Hepatocyte (in vitro differentiated cells): Measurements from ENCODE around the gene NT5C2. TPM values are rescaled to one million over a fixed set of nuclear protein-coding genes. Genes with fewer than 3 reads are reported as not detected.

Experiments
- DNase-seq: peaks from one replicate; pipeline ENCODE4 v3.0.0-alpha.2; 2016; ENCODE audit warnings: low spot score
- H2AFZ ChIP-seq: fragments of 200-600 bp; sonication (generic); 2 replicates; pipeline ENCODE4 v1.6.0; 2016; ENCODE audit warnings: antibody characterized with exemption, mild to moderate bottlenecking
- H3K27ac ChIP-seq: fragments of 200-600 bp; sonication (generic); 2 replicates; pipeline ENCODE4 v1.5.1; 2016; ENCODE audit warnings: mild to moderate bottlenecking
- H3K27me3 ChIP-seq: fragments of 200-600 bp; sonication (generic); 2 replicates; pipeline ENCODE4 v1.6.1; 2016
- H3K36me3 ChIP-seq: fragments of 200-600 bp; sonication (generic); replicated peaks from 2 replicates; pipeline ENCODE4 v1.5.1; 2016; ENCODE audit warnings: low read depth; ENCODE audit not compliant: insufficient read depth
- H3K4me1 ChIP-seq: fragments of 200-600 bp; sonication (generic); 2 replicates; pipeline ENCODE4 v1.5.1; 2016; ENCODE audit warnings: mild to moderate bottlenecking, moderate library complexity; ENCODE audit not compliant: insufficient read depth
- H3K4me2 ChIP-seq: fragments of 200-600 bp; sonication (generic); 2 replicates; pipeline ENCODE4 v1.6.0; 2016
- H3K4me3 ChIP-seq: fragments of 200-600 bp; sonication (generic); 2 replicates; pipeline ENCODE4 v1.5.1; 2016; ENCODE audit warnings: mild to moderate bottlenecking
- H3K79me2 ChIP-seq: fragments of 200-600 bp; sonication (generic); 2 replicates; pipeline ENCODE4 v1.6.0; 2017; ENCODE audit warnings: mild to moderate bottlenecking
- H3K9me2 ChIP-seq: fragments of 200-600 bp; sonication (generic); replicated peaks from 2 replicates; pipeline ENCODE4 v1.6.0; 2017; ENCODE audit warnings: mild to moderate bottlenecking; ENCODE audit not compliant: insufficient read depth
- H3K9me3 ChIP-seq: fragments of 200-600 bp; sonication (generic); 2 replicates; pipeline ENCODE4 v1.5.1; 2016; ENCODE audit warnings: low read depth, mild to moderate bottlenecking
- H4K20me1 ChIP-seq: fragments of 200-600 bp; sonication (generic); 2 replicates; pipeline ENCODE4 v1.6.0; 2016; ENCODE audit warnings: mild to moderate bottlenecking; ENCODE audit not compliant: insufficient read depth, poor library complexity, severe bottlenecking
- CTCF ChIP-seq: fragments of 200-600 bp; sonication (generic); IDR thresholded peaks from 2 replicates; pipeline ENCODE4 v1.5.1; 2016; ENCODE audit warnings: antibody characterized with exemption, mild to moderate bottlenecking; ENCODE audit not compliant: poor library complexity
- EZH2 ChIP-seq: fragments of 200-600 bp; sonication (generic); IDR thresholded peaks from 2 replicates; pipeline ENCODE4 v1.6.1; 2016; ENCODE audit warnings: antibody characterized with exemption, mild to moderate bottlenecking, borderline replicate concordance
- EZH2phosphoT487 ChIP-seq: fragments of 200-600 bp; sonication (generic); IDR thresholded peaks from one replicate; pipeline ENCODE4 v1.6.1; 2018; ENCODE audit warnings: antibody characterized with exemption, mild to moderate bottlenecking, low read depth, moderate library complexity; ENCODE audit not compliant: unreplicated experiment, severe bottlenecking
- WGBS: methylation state at CpG from one replicate; pipeline ENCODE4 v1.1.6; 2016; ENCODE audit warnings: low lambda C conversion rate; ENCODE audit errors: missing lambda C conversion rate; 5-methylcytosine and 5-hydroxymethylcytosine counted together
- polyA plus RNA-seq: library from polyadenylated mRNA; unstranded; fragments of >200 nt; fragmentation: Nextera tagmentation; extraction: Ambion mirVana; gene quantifications from 2 replicates; pipeline ENCODE4 v1.2.1, GENCODE V29; 2016
- total RNA-seq: library from RNA; depleted of rRNA; stranded (reverse); fragments of >200 nt; gene quantifications from 2 replicates; pipeline ENCODE4 v1.2.3, GENCODE V29; 2014

The NT5C2 gene
- total and polyA plus RNA-seq, 2 experiments from 2014 or later, result 50.7 to 52.0 TPM

GRCh38 chr10:103072891-103073290, 120.2 kb downstream of the NT5C2 start:
- Histone ChIP-seq H2AFZ (no peak overlapping the region), H4K20me1 (no peaks in the 10 kb centered on the region), H3K4me2 (no peak overlapping the region), H3K27me3 (no peaks in the 10 kb centered on the region), H3K4me1 (no peaks in the 10 kb centered on the region), H3K27ac (no peak overlapping the region), H3K9me3 (no peaks in the 10 kb centered on the region), H3K36me3 (no peaks in the 10 kb centered on the region), H3K4me3 (no peak overlapping the region), H3K79me2 (no peaks in the 10 kb centered on the region), H3K9me2 (no peaks in the 10 kb centered on the region)
- no peak for DNase-seq
- WGBS, result 96% methylated on average over 8 of the region's 8 CpGs
- no peak for TF ChIP-seq EZH2

DNA sequence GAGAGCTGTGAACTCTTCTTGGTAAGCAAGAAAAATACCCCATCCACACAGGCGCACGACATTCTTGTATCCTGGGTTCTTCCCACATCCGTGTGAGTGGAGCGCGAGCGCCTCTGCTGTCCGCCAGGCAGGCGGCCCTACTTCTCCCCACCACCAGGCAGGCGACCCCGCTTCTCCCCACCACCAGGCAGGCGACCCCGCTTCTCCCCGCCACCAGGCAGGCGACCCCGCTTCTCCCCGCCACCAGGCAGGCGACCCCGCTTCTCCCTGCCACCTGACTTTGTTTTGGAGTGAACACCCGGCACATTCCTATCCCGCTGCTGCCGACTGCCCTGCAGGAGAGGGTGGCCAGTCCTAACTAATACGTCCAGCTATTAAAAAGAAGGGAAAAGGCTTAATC, 120.8 kb downstream of the NT5C2 start:
- H4K20me1 ChIP-seq, result no peaks in the 10 kb centered on the region
- H3K4me2 ChIP-seq, result no peak overlapping the region
- H3K36me3 ChIP-seq, result no peaks in the 10 kb centered on the region
- H2AFZ ChIP-seq, result no peak overlapping the region
- DNase-seq, result no peak
- WGBS, result 92% methylated on average over 21 of the region's 22 CpGs
- H3K4me3 ChIP-seq, result no peak overlapping the region
- H3K27me3 ChIP-seq, result no peaks in the 10 kb centered on the region
- TF ChIP-seq EZH2 (no peak), EZH2phosphoT487 (no peak), CTCF (no peak)
- H3K79me2 ChIP-seq, result no peaks in the 10 kb centered on the region
- H3K27ac ChIP-seq, result no peak overlapping the region
- no peaks in the 10 kb centered on the region for H3K9me2 ChIP-seq
- H3K4me1 ChIP-seq, result no peaks in the 10 kb centered on the region
- no peaks in the 10 kb centered on the region for H3K9me3 ChIP-seq

GRCh38 chr10:103069453-103070331, 123.4 kb downstream of the NT5C2 start:
- H3K9me2 ChIP-seq, result no peaks in the 10 kb centered on the region
- peak; percentile 82 for TF ChIP-seq CTCF
- TF ChIP-seq EZH2phosphoT487, result no peak
- WGBS, result 50% methylated on average over 16 of the region's 16 CpGs
- no peaks in the 10 kb centered on the region for H4K20me1 ChIP-seq
- no peak overlapping the region for H3K27ac ChIP-seq
- no peak overlapping the region for H2AFZ ChIP-seq
- H3K27me3 ChIP-seq, result no peaks in the 10 kb centered on the region
- no peaks in the 10 kb centered on the region for H3K4me1 ChIP-seq
- H3K36me3 ChIP-seq, result no peaks in the 10 kb centered on the region
- DNase-seq, result peak; percentile 85
- no peak overlapping the region for H3K4me2 ChIP-seq
- H3K79me2 ChIP-seq, result no peaks in the 10 kb centered on the region
- H3K9me3 ChIP-seq, result no peaks in the 10 kb centered on the region
- H3K4me3 ChIP-seq, result no peak overlapping the region

DNA sequence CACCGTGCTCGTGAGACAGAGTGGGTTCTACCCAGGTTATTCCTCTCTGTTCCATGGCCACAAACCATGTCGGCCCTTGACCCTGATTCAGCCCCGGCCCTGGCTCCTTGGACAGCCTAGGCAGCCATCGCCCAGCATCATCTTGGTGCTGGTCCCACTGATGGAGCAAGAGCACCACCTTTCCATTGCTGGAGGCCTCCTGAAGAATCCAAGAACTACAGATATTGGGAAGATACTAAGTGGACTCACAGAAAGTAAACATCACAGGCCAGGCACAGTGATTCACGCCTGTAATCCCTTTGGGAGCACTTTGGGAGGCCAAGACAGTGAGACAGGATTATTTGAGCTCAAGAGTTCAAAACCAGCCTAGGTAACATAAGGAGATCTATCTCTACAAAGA, 125.1 kb downstream of the NT5C2 start:
- no peak overlapping the region for H2AFZ ChIP-seq
- H3K36me3 ChIP-seq, result no peaks in the 10 kb centered on the region
- H3K4me3 ChIP-seq, result no peak overlapping the region
- TF ChIP-seq EZH2, result no peak
- H3K4me2 ChIP-seq, result no peak overlapping the region
- no peaks in the 10 kb centered on the region for H3K79me2 ChIP-seq
- no peaks in the 10 kb centered on the region for H4K20me1 ChIP-seq
- no peak for DNase-seq
- no peaks in the 10 kb centered on the region for H3K9me2 ChIP-seq
- no peaks in the 10 kb centered on the region for H3K27me3 ChIP-seq
- WGBS, result 89% methylated on average over 6 of the region's 6 CpGs
- no peaks in the 10 kb centered on the region for H3K4me1 ChIP-seq
- no peak overlapping the region for H3K27ac ChIP-seq
- H3K9me3 ChIP-seq, result no peaks in the 10 kb centered on the region
